ENCODE data around the gene KREMEN2.

The KREMEN2 gene

DNA sequence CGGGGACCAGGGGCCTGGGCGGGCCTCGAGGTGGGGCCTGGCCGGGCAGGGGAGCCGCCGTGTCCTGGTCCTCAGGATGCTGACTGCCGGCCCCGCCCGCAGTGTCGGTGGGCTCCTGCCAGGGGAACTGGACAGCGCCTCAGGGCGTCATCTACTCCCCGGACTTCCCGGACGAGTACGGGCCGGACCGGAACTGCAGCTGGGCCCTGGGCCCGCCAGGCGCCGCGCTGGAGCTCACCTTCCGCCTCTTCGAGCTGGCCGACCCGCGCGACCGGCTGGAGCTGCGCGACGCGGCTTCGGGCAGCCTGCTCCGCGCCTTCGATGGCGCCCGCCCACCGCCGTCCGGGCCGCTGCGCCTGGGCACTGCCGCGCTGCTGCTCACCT is 2.7 kb downstream of the KREMEN2 start:
- DNase-seq, result no peak

DNA sequence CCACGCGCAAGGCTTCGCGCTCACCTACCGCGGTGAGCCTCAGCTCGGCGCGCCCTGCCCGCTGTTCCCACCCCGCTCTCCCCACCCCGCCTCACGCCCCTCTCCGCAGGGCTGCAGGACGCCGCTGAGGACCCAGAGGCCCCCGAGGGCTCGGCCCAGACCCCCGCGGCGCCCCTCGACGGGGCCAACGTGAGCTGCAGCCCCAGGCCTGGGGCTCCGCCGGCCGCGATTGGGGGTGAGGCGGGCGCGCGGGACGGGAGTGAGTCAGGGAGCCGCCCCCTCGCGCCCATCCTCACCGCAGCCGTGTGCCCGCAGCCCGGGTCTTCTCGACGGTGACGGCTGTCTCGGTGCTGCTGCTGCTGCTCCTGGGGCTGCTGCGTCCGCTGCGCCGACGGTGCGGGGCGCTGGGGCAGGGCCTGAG is 3.1 kb downstream of the KREMEN2 start:
- DNase-seq, result no peak

DNA sequence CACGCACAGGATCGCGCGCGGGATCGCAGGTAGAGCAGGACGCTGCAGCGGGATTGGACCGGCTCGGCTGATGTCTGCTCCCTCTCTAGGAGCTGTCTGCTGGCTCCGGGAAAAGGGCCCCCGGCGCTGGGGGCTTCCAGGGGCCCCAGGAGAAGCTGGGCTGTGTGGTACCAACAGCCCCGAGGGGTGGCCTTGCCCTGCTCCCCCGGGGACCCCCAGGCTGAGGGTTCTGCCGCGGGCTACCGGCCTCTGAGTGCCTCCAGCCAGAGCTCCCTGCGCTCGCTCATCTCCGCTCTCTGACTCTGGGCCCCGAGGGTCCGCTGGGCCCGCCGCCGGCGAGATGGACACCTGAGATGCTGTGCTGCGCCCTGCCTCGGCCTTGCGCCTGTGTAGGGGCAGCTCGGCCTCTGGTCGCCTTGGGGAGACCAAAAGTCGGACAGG is 3.7 kb downstream of the KREMEN2 start:
- no peak for DNase-seq

DNA sequence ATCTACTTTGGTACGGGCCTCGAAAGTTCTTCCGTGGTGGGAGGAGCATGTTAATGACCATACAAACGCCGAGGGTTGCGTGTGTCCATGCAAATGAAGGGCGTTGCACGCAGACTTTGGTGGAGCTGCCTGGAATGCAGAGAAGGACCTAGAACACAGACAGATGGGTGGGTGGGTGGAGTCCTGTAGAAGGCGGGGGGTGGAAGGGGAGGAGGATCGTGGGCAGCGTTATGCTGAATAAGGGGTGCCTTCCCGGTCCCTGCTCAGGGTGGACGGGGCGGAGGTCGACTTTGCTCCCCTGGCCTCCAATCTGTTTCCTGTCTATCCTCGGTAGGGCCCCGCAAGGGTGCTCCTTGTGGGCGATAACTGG is 4.3 kb downstream of the KREMEN2 start:
- DNase-seq, result peak; percentile 64

DNA sequence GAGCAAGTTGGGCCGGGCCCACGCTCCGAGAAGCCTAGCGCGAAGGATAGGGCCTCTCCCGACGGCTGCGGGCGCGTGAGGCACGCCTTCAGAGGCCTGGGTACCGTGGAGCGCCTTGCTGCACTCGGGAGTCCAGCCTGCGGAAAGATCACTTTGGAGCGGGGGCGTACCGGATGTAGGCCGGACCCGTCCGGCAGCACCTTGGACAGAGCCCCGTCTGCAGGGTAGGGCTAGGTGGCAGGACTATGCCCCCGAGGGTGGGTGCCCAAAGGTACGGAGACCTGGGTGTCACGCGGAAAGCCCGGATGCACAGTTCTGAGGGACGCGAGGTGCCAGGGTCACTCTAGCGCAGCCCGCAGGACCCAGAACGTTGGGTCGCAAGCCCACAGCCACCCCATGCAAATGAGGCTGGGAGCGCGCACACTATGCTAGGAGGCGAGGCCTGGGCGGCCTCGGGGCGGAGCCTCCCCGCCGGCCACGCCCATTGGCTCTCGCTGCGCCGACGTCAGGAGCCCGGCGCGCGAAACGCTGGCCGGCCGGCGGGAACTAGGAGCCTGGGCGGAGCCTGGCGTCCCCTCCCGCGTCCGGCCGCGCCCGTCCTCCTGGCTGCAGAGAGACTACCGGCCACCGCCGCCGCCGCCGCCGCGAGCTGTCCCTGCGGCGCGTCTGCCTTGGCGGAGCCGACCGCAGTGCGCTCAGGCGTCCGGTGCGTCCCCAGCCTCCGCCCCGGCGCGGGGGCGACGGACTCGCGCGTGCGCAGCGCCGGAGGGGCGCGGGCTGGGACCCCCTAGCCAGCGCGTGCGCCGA is 4.9 kb downstream of the KREMEN2 start, which contains the start of gene PAQR4:
Gene PAQR4, plus strand, starts transcription at position 611 of the 807 bp plus-strand sequence. CDS start 327 bp downstream, outside the sequence.
- peak; percentile 89 for DNase-seq

DNA sequence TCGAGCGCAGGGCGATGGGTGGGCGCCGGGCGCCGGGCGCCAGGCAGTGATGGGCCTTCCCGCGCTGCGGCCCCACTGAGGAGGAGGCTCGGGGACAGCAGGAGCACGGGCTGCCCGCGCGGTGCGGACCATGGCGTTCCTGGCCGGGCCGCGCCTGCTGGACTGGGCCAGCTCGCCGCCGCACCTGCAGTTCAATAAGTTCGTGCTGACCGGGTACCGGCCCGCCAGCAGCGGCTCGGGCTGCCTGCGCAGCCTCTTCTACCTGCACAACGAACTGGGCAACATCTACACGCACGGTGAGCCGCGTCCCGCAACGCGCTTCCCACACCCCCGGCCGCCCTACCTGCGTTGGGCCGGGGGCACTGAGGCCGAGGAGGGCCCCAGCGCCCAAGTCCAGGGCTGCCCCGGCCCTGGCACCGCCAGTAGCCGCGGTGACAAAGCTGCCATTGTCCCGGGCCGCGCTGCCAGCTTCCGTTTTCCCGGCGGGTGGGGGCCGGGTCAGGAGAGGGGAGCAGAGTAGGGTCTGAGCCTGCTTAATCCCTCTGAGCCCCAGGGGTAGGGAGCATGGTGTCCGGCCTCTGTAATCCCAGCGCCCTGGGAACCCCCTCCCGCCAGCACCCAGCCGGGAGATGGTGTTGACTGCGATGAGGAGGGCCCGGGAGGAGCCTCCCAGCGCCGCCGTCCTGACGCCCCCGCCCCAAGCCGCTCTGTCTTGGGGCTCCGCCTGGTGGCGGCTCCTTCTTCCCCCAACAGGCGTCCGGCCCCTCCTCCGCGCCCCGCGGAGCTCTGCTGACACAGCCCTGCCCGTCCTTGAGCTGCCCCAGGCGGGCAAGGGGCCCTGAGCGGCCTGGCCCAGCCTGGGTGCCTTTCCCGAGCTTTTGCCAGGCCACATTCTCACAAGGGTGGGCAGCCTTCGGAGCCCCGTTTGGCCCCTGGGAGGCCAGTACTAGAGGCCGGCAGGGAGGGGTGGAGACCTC is 5.8 kb downstream of the KREMEN2 start:
- DNase-seq, result peak; percentile 80

DNA sequence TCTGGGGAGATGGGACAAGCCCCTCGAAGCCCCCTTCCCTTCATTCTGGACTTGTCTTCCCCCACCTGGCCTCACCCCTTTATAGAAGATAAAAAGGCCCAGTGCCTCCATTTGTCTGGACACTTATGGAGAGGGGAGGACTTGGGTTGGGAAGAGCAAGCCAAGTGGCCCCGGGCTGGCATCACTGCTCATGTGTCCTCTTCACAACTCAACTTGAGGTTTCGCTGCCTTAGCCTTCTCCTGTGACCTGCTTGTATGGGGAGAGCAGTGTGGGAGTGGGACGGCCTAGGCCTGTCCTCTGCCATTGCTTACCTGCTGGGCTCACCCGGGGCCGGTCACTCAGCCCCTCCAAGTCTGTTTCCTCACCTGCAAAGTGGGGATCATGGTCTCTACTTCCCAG is 6.5 kb downstream of the KREMEN2 start:
- no peak for DNase-seq

DNA sequence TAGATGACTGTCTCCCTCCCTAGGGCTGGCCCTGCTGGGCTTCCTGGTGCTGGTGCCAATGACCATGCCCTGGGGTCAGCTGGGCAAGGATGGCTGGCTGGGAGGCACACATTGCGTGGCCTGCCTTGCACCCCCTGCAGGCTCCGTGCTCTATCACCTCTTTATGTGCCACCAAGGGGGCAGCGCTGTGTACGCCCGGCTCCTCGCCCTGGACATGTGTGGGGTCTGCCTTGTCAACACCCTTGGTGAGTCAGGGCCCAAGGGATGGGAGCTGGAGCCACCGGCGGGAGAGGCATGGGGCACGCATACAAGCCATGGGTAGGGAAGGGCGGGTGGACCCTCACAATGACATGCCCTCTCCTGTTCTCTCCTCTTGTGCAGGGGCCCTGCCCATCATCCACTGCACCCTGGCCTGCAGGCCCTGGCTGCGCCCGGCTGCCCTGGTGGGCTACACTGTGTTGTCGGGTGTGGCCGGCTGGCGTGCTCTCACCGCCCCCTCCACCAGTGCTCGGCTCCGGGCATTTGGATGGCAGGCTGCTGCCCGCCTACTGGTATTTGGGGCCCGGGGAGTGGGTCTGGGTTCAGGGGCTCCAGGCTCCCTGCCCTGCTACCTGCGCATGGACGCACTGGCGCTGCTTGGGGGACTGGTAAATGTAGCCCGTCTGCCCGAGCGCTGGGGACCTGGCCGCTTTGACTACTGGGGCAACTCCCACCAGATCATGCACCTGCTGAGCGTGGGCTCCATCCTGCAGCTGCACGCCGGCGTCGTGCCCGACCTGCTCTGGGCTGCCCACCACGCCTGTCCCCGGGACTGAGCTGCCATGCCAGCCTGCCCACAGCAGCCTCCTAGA is 7.3 kb downstream of the KREMEN2 start:
- no peak for DNase-seq

DNA sequence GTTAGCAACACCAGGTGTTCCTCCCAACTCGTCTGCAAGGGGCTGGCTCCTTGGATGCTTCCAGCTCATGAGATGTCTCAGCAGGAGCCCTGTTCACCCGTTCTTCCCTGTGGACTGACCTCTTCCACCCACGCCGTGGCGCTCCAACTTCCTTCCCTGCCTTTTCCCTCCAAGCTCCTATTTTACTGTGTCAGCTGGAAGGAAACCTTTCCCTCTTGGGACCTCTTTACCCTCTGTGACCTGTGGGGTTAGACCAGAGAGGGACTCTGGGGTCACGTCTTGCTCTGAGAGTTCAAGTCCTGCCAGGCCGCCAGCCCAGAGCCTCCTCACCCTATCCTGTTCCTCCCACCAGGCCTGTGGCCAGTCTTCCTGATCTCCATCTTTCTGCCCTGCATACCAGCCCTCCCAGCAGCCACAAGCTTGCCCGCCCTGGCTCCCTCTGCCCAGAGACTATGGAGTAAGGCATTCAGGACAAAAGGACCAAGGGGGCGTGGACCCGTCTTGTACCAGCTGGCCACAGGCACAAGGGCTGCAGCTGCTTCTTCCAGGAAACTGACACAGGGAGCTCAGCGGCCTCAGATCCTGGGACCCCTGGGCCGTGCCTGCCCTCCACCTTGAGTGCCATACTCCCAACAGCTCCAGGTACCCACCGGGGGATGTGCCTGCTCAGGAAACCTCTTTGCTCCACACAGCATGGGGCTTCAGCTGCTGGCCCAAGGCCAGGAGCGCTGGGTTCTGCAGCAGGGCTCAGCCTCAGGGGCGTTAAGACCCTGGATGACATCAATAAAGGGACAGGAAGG is 8.1 kb downstream of the KREMEN2 start:
- no peak for DNase-seq

DNA sequence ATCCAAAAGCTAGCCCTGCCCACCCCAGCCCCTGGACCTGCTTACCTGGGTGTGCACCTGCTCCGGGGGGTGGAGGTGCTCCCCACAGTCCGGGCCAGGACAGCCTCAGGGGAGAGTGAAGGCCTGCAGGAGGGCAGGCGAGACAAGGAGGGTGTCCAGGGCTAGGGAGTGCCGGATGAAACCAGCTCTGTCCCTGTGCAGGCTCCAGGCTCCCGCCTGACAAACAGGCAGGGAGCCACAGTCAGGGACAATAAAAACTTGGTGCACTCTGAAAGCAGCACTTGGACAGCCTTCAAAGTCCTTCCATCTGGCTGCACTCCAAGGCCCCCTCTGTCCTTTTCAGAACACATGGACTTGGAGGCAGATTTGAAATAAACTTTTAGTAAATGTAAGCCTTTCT is 9.0 kb downstream of the KREMEN2 start:
- no peak for DNase-seq

DNA sequence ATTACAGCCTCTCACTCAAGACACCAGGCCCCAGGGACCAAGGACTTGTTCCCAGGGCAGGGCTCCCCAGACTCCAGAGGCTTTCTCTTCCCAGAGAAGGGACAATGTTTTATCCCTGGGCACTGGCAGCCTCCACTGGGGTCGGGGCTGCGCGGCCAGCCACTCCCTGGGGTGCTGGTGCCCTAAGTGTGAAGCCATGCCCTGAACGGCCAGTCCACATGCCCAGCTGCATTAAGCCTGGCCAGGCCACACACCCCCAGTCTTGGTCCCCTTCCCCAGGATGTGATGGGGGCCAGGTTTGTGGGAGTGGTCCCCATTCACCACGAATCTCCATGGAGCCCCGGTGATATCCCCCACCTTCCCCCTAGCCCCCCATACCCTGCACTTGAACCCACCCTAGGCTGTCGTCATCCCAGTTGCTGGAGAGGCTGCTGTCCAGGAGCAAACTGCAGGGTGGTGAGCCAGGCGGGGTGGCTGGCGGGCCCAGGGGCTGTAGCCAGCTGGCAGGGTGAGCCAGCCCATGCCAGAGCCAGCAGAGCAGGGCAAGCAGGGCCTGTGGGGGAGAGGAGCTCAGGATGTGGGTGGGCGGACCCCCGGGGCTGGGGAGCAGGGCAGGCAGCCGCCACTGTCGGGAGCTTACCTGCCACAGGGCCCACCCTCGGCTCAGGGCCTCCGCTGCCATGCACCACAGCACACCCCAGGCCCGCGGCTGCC is 9.7 kb downstream of the KREMEN2 start:
- DNase-seq, result no peak

DNA sequence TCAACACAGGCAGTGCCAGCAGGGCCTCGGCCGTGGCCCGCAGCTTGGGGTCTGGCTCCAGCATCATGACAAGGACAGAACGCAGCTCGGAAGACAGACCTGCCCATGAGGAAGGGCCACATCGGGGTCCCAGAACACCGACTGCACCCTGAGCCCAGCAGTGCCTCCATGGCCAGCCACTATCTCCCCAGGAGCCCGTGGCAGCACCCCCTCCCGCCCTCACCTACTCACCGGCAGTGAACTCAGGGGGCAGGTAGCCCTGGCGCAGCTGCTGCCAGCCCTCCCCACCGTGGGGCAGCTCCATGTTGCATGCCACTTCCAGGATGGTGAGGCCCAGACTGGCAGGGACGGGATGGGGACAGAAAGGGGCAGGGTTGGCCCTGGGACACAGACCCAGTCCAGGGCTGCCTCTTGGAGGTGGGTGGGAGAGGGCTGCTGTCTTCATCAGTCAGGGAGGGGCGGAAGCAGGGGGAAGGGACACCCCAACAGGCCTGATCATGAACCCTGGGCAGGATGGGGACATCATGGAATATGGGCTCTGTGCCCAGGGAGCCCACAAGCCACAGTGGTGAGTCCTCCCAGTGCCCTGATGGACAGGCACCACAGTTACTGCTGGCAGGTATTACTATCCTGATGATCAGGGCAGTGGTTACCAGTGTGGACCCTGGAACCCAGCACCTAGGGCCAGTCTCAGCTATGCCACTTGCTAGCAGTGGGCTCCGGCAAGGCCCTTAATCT is 10.4 kb downstream of the KREMEN2 start:
- no peak for DNase-seq

DNA sequence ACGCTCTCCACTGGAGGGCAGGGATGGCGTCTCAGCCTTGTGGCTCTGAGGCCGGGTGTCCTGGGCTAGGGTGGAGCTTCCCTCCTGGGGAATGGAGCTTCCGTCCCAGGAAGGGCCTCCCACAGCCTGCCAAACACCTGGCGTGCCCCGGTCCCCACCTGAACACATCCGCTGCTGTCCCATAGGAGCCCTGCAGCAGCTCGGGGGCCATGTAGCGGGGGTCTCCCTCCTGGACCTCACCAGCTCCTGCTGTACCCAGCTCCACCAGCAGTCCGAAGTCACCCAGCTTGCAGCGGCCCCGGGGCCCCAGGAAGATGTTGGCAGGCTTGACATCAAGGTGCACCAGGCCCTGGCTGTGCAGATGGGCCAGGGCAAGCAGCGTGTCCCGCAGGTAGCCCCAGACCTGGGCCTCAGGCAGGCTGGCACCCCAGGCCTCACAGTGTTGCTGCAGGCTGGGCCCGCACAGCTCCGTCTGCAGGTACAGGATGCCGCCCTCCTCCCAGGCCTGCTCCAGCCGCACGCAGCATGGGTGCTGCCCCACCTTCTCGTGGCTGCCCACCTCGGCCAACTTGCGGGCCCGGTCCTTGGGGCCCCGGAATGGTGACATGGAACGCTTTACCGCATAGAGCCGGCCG is 11.2 kb downstream of the KREMEN2 start:
- DNase-seq, result no peak

DNA sequence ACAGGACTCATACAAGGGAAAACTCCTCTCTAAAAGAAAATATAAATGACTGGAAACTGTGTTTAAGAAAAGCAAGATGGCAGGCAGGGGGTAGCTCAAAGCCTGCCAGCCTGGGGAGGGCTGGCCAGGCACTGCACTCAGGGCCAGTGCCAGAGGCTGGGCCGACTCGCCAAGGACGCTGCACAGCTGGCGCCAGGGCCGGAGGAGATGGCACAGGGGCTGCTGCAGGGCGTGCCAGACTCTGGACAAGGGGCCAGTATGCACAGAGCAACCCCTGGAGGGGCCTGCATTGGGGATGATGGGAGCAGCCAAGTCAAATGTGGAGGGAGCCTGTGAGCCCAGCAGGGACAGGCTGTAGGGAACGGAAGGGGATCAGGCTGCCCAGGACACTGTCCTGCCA is 12.1 kb downstream of the KREMEN2 start:
- DNase-seq, result no peak

DNA sequence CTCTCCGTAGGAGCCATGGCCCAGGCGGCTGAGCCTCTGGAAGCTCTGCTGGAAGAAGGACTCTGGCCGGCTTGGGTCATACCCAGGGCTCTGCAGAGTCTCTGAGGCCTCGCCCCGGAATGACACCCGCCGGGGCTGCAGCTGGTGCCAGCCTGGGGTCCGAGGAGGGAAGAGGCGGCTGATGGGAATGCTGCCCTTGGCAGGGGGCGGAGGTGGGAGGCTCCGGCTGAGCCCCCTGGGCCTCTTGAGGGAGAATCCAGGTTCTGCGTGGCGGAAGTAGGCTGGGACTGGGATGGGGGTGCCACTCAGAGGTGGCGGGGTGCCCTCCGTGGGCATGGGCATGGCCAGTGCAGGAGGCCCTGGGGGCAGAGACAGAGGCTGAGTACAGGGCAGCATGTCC is 12.6 kb downstream of the KREMEN2 start:
- DNase-seq, result no peak

DNA sequence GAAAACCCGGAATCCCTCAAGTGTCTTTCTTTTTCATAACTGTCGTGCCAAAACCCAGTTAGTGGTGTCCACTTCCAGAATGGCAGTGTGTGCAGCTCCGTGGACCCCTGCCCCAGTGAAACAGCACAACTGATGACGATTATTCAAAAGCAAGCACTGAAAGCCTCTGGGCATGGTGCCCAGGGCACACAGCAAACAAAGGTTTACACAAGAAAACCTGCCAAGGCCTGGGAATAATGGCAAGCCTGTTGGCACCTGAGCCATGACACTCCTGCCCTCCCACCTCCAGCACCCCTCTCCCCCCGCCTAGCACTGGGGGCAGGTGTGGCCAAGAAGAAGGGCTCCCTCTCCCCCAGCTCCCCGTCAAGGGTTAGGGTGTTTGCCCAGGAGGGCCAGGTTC is 13.4 kb downstream of the KREMEN2 start:
- no peak for DNase-seq

DNA sequence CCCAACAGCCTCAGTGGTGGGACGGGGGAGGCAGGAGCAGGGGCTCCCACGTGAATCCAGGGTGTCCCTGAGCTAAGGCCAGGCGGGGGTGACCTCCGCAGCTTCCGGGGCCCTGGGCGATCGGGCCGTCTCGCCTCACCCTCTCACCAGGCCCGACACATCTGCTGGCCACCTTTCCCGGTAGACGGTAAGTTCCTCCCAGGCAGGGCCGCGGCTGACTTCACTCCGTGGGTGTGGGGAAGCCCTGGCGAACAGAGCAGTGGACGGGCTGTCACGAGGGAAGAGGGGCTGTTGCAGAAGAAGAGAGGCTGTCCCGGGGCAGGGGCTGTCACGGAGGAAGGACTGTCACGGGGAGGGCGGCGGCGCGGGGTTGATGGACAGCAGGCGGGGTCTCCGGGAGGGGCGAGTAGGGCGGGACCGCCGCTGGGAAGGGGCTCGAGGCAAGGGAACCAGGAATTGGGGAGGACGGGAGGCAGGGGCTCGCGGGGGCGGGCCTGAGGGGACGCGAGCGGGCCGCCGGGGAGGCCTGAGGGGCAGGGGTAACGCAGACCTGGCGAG is 15.7 kb downstream of the KREMEN2 start:
- DNase-seq, result peak; percentile 29

DNA sequence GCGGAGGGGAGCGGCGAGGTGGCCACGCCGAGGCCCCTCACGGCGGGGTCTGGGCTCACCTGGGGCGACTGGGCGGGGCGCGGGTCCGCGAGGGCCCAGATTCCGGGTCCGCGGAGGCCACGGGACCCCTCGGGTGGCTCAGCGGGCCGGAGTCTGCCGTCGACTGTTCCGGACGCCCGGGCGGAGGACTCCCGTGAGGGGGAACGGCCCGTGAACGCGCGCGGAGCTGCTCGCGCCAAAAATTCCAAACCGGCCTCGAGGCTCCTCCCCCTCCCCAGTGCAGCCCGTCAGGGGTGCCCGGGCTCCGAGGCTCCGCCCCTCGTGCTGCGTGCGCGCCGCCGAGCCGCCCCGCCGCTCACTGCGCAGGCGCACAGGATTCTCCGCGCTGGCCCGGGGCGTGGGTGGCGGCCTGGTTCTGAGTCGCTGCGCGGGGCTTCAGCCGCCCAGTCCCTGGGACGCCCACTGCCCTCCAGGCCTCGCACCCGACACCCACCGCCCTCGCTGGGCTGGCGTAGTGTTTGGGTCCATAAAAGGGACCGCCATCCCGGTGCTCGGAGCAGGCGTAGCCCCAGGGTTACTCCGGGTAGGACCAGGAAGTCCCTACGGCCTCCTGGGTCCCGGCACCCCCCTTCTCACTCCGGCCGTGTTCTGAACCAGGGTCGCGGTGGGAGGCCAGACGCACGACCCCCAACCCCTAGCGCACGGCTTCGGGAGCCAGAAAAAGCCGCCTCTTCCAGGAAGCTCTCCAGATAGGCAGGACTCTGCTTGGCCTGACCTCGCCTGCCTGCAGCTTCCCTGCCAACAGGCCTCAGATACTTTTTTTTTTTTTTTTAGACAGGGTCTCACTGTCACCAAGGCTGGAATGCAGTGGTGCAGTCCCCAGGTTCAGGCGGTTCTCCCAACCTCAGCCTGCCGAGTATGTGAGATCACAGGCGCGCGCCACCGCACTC is 16.4 kb downstream of the KREMEN2 start, which contains the start of gene PKMYT1:
Gene PKMYT1, minus strand, starts transcription at position 220 of the 950 bp plus-strand sequence. CDS start 789 bp downstream, outside the sequence.
- DNase-seq, result peak; percentile 89

Measured in hematopoietic multipotent progenitor cell treated with erythropoietin and hydrocortisone succinate and interleukin-3 and kit ligand, for 8 days (in vitro differentiated cells).